ENCODE results near the gene ZC2HC1C. TPM values are rescaled to one million over a fixed set of nuclear protein-coding genes. Genes with fewer than 3 reads are reported as not detected.
"Not testable (repeated sequence)": the region's sequence is repeated elsewhere in the genome, so short reads cannot be mapped to it uniquely, and the experiment has no call there.

The ZC2HC1C gene
- polyA plus RNA-seq, 1 donor: 7.8 TPM

GRCh38 chr14:75053396-75054291 is 15.8 kb upstream of the ZC2HC1C start:
- DNase-seq: no peak

- no peak for DNase-seq
Observed at GRCh38 chr14:75054421-75054820, 15.0 kb upstream of the ZC2HC1C start.

- DNase-seq: no peak
Observed at GRCh38 chr14:75059642-75060041, 9.8 kb upstream of the ZC2HC1C start.

GRCh38 chr14:75060420-75060819 is 9.0 kb upstream of the ZC2HC1C start:
- no peak for DNase-seq

- no peak for DNase-seq
Observed at GRCh38 chr14:75063013-75063412, 6.4 kb upstream of the ZC2HC1C start.

GRCh38 chr14:75063491-75064204 is 5.8 kb upstream of the ZC2HC1C start, which contains the start of gene ACYP1:
Gene ACYP1, minus strand, starts transcription at chr14:75064024. Its CDS starts 471 bp downstream, at chr14:75063553.
- DNase-seq: peak; percentile 92

GRCh38 chr14:75064205-75064567 is 5.3 kb upstream of the ZC2HC1C start:
- no peak for DNase-seq

GRCh38 chr14:75066691-75067090 is 2.8 kb upstream of the ZC2HC1C start:
- no peak for DNase-seq

- DNase-seq: no peak
Observed at GRCh38 chr14:75067212-75067611, 2.2 kb upstream of the ZC2HC1C start.

- not testable (repeated sequence) for DNase-seq
Observed at GRCh38 chr14:75067765-75068164, 1.7 kb upstream of the ZC2HC1C start.

- DNase-seq: no peak
Observed at GRCh38 chr14:75068294-75069120, 934 bp upstream of the ZC2HC1C start.

GRCh38 chr14:75069811-75070145 is 337 bp downstream of the ZC2HC1C start:
- DNase-seq: no peak

GRCh38 chr14:75070383-75070782 is 942 bp downstream of the ZC2HC1C start:
- DNase-seq: no peak

GRCh38 chr14:75077794-75078193 is 8.4 kb downstream of the ZC2HC1C start:
- no peak for DNase-seq

- no peak for DNase-seq
Observed at GRCh38 chr14:75079521-75079920, 10.1 kb downstream of the ZC2HC1C start.

- DNase-seq: no peak
Observed at GRCh38 chr14:75081660-75082229, 12.3 kb downstream of the ZC2HC1C start.

GRCh38 chr14:75083271-75083670 is 13.8 kb downstream of the ZC2HC1C start:
- no peak for DNase-seq

GRCh38 chr14:75084513-75084912 is 15.1 kb downstream of the ZC2HC1C start:
- DNase-seq: no peak

GRCh38 chr14:75088153-75088552 is 18.7 kb downstream of the ZC2HC1C start:
- DNase-seq: no peak

- DNase-seq: peak; percentile 75
Observed at GRCh38 chr14:75088566-75089373, 19.3 kb downstream of the ZC2HC1C start.

- DNase-seq: no peak
Observed at GRCh38 chr14:75090353-75090752, 20.9 kb downstream of the ZC2HC1C start.

All from left kidney (tissue), 2 donors.